ENCODE measurements around the gene POLE4. TPM values are rescaled to one million over a fixed set of nuclear protein-coding genes. Genes with fewer than 3 reads are reported as not detected.

Gene POLE4
- total and polyA plus RNA-seq, 9 of the 15 experiments (the other 6 are each of a cell fraction or from before 2014, with no cell fraction given), result 25.7 to 73.7 (median 57.3) TPM

DNA sequence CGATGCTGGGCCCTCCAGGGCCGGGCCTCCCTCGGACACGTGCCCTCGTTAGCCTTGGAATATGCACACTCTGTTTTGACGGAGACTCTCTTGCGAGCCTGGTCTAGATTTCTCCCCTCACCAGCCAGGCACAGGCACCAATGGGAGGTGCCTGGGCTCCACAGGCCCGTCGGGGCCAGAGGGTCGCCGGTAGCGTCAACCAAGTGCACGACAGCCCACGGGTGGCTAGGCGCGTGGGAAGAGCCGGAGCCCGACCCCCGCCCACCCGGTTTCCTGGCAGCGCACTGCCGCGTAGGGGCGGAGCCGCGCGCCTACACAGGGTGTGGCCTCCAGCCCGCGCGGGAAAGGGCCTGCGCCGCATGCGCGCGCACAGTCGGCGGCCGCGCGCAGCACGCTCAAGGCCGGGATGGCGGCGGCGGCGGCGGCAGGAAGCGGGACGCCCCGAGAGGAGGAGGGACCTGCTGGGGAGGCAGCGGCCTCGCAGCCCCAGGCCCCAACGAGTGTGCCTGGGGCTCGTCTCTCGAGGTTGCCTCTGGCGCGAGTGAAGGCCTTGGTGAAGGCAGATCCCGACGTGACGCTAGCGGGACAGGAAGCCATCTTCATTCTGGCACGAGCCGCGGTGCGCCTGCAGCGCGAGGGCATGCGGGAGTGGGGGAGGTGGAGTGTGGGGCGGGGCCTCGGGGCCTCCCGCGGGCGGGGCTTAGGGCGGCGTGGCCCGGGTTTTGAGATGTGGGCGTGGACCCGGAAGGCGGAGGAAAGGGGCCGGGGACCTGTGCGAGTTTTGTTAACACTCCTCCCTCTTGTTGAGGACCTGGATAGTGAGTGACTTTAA, at the start of gene POLE4 (continued):
- TF ChIP-seq SMARCB1 (IDR thresholded peaks at IDR 0.05; ENCODE audit: insufficient read length, low read depth) (no peak), NFATC3 (IDR thresholded peaks at IDR 0.05) (no peak), ZC3H4 (CRISPR knock-in tag; IDR thresholded peaks at IDR 0.05; ENCODE audit: borderline replicate concordance) (no peak), SP1 (CRISPR knock-in tag; IDR thresholded peaks at IDR 0.05) (peak; percentile 56; the same call in 1 of the 2 replicates), CREBBP (IDR thresholded peaks at IDR 0.05; ENCODE audit: low read depth, low read length) (no peak), SMARCA5 (IDR thresholded peaks at IDR 0.05) (no peak), POLR2G (IDR thresholded peaks at IDR 0.05; ENCODE audit: low read depth, low read length) (peak; percentile 99), YY1 (IDR thresholded peaks at IDR 0.05; ENCODE audit: borderline replicate concordance in 1 of 3, control insufficient read depth in 1 of 3, extremely low read depth in 1 of 3, insufficient read depth in 3 of 3, insufficient read length in 1 of 3, insufficient replicate concordance in 2 of 3, low read depth in 1 of 3, low read length in 2 of 3) (peak; percentile 61 to 93 (median 88)), ZFX (CRISPR knock-in tag; IDR thresholded peaks at IDR 0.05) (peak; percentile 97), ZSCAN32 (CRISPR knock-in tag; IDR thresholded peaks at IDR 0.05) (no peak)
- TF ChIP-seq, protein P1, sequence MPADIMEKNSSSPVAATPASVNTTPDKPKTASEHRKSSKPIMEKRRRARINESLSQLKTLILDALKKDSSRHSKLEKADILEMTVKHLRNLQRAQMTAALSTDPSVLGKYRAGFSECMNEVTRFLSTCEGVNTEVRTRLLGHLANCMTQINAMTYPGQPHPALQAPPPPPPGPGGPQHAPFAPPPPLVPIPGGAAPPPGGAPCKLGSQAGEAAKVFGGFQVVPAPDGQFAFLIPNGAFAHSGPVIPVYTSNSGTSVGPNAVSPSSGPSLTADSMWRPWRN (IDR thresholded peaks at IDR 0.05; ENCODE audit: low read depth), result peak; percentile 89
- TF ChIP-seq, protein P2, sequence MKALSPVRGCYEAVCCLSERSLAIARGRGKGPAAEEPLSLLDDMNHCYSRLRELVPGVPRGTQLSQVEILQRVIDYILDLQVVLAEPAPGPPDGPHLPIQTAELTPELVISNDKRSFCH (CRISPR knock-in tag; IDR thresholded peaks at IDR 0.05), result no peak
- TF ChIP-seq, protein P2 (tag; IDR thresholded peaks at IDR 0.05), result peak; percentile 73; the same call in 1 of the 2 replicates

All from K562 (cell line).